Measurements from ENCODE around the gene DEF6. TPM values are rescaled to one million over a fixed set of nuclear protein-coding genes. Genes with fewer than 3 reads are reported as not detected.
A peak's percentile ranks its signal among the peaks of the same experiment; 100 is the strongest.
"Not testable (repeated sequence)": the region's sequence is repeated elsewhere in the genome, so short reads cannot be mapped to it uniquely, and the experiment has no call there.

The DEF6 gene
- total RNA-seq, 6 donors from 2014 or later: 10.0 to 39.8 (median 23.4) TPM

GRCh38 chr6:35304299-35304698 is 6.7 kb downstream of the DEF6 start:
- WGBS, 2 donors: 85 to 91% methylated on average over 1 of the region's 1 CpG
- H3K4me1 ChIP-seq: peaks cover 5 to 34% (median 18%) of the 10 kb centered on the region in 4 donors

GRCh38 chr6:35305117-35305516 is 7.5 kb downstream of the DEF6 start:
- DNase-seq (no peak), ATAC-seq (ENCODE audit: low FRiP score in 2 of 2) (no peak)
- TF ChIP-seq CTCF (IDR thresholded peaks at IDR 0.05) (no peak), EP300 (IDR thresholded peaks at IDR 0.05) (no peak)
- H3K27ac ChIP-seq: no peak overlapping the region
- H3K4me1 ChIP-seq: peaks cover 5 to 27% (median 13%) of the 10 kb centered on the region in 4 donors
- H3K27me3 ChIP-seq: no peaks in the 10 kb centered on the region
- whole genome bisulfite sequencing, 2 donors: 91 to 92% methylated on average over 8 of the region's 8 CpGs
- no peak overlapping the region for H3K4me3 ChIP-seq
- H3K36me3 ChIP-seq: no peaks in the 10 kb centered on the region
- no peaks in the 10 kb centered on the region for H3K9me3 ChIP-seq

More at GRCh38 chr6:35304299-35304698, 6.7 kb downstream of the DEF6 start:
- H3K36me3 ChIP-seq: no peaks in the 10 kb centered on the region
- no peaks in the 10 kb centered on the region for H3K27me3 ChIP-seq
- ATAC-seq (ENCODE audit: low FRiP score in 2 of 2): no peak
- TF ChIP-seq CTCF (IDR thresholded peaks at IDR 0.05) (no peak), POLR2A (IDR thresholded peaks at IDR 0.05) (no peak), POLR2AphosphoS5 (IDR thresholded peaks at IDR 0.05) (no peak), EP300 (IDR thresholded peaks at IDR 0.05) (no peak)
- H3K9me3 ChIP-seq: no peaks in the 10 kb centered on the region
- no peak for DNase-seq
- H3K27ac ChIP-seq: peak overlapping the region in 1 of 4 donors; percentile 88
- no peak overlapping the region for H3K4me3 ChIP-seq

- not testable (repeated sequence) for DNase-seq; ATAC-seq (ENCODE audit: low FRiP score in 2 of 2); H3K36me3 ChIP-seq; H3K27me3 ChIP-seq; H3K9me3 ChIP-seq; H3K4me3 ChIP-seq; H3K27ac ChIP-seq
- WGBS, 2 donors: 89 to 94% methylated on average over 15 of the region's 15 CpGs
- peaks cover 9 to 35% (median 23%) of the 10 kb centered on the region in 4 donors for H3K4me1 ChIP-seq
These were observed 9.5 kb downstream of the DEF6 start for GRCh38 chr6:35307138-35307537.

GRCh38 chr6:35308543-35308942 is 10.9 kb downstream of the DEF6 start:
- ATAC-seq (ENCODE audit: low FRiP score in 2 of 2); DNase-seq; H3K4me3 ChIP-seq; H3K27me3 ChIP-seq; H3K27ac ChIP-seq; H3K9me3 ChIP-seq; H3K36me3 ChIP-seq: not testable (repeated sequence)
- peaks cover 14 to 28% (median 21%) of the 10 kb centered on the region in 4 donors for H3K4me1 ChIP-seq
- WGBS, 2 donors: 96 to 100% methylated on average over 2 of the region's 2 CpGs

- ATAC-seq (ENCODE audit: low FRiP score in 2 of 2) (peak in 1 of 2 donors; percentile 31), DNase-seq (no peak)
- WGBS, 2 donors: 93 to 94% methylated on average over 9 of the region's 9 CpGs
- Histone ChIP-seq H3K27me3 (no peaks in the 10 kb centered on the region), H3K9me3 (no peaks in the 10 kb centered on the region), H3K4me3 (no peak overlapping the region), H3K27ac (peak overlapping the region in 2 of 4 donors; percentile 56 to 74), H3K4me1 (peaks cover 14 to 27% (median 21%) of the 10 kb centered on the region in 4 donors), H3K36me3 (no peaks in the 10 kb centered on the region)
- TF ChIP-seq EP300 (IDR thresholded peaks at IDR 0.05) (no peak), CTCF (IDR thresholded peaks at IDR 0.05) (no peak), POLR2AphosphoS5 (IDR thresholded peaks at IDR 0.05) (no peak), POLR2A (IDR thresholded peaks at IDR 0.05) (no peak)
These were observed 12.1 kb downstream of the DEF6 start for GRCh38 chr6:35309611-35310264.

GRCh38 chr6:35310265-35310831 is 12.7 kb downstream of the DEF6 start:
- Histone ChIP-seq H3K27ac (peak overlapping the region in 2 of 4 donors; percentile 56 to 74), H3K4me1 (peaks cover 14 to 27% (median 21%) of the 10 kb centered on the region in 4 donors), H3K36me3 (no peaks in the 10 kb centered on the region), H3K9me3 (no peaks in the 10 kb centered on the region), H3K27me3 (no peaks in the 10 kb centered on the region), H3K4me3 (no peak overlapping the region)
- WGBS, 2 donors: 77 to 78% methylated on average over 6 of the region's 6 CpGs
- TF ChIP-seq EP300 (IDR thresholded peaks at IDR 0.05): no peak
- TF ChIP-seq POLR2A (IDR thresholded peaks at IDR 0.05): no peak
- no peak for TF ChIP-seq POLR2AphosphoS5 (IDR thresholded peaks at IDR 0.05)
- TF ChIP-seq CTCF (IDR thresholded peaks at IDR 0.05): no peak
- no peak for ATAC-seq (ENCODE audit: low FRiP score in 2 of 2)
- no peak for DNase-seq
